ENCODE measurements around the gene ADAMTS12.

Gene ADAMTS12

DNA sequence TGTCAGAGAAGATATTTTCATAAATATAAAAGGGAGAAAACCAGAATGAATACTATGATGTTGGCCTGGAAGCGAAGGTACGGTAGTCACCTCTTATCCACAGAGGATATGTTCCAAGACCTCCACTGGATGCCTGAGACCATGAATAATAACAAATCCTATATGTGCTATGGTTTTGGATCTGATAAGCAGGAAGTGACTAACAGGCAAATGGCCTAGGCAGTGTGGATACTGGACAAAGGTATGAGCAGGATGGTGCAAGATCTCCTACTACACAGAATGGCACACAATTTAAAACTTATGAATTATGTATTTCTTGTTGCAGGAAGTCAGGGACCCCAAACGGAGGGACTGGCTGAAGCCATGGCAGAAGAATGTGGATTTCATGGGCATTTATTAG lies 48.2 kb downstream of the ADAMTS12 start:
- no peaks in the 10 kb centered on the region for H4K20me1 ChIP-seq (ENCODE audit: insufficient read depth, low read length)
- no peak for TF ChIP-seq EZH2phosphoT487 (IDR thresholded peaks at IDR 0.05; ENCODE audit: low read depth)
- TF ChIP-seq, protein P1, sequence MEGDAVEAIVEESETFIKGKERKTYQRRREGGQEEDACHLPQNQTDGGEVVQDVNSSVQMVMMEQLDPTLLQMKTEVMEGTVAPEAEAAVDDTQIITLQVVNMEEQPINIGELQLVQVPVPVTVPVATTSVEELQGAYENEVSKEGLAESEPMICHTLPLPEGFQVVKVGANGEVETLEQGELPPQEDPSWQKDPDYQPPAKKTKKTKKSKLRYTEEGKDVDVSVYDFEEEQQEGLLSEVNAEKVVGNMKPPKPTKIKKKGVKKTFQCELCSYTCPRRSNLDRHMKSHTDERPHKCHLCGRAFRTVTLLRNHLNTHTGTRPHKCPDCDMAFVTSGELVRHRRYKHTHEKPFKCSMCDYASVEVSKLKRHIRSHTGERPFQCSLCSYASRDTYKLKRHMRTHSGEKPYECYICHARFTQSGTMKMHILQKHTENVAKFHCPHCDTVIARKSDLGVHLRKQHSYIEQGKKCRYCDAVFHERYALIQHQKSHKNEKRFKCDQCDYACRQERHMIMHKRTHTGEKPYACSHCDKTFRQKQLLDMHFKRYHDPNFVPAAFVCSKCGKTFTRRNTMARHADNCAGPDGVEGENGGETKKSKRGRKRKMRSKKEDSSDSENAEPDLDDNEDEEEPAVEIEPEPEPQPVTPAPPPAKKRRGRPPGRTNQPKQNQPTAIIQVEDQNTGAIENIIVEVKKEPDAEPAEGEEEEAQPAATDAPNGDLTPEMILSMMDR (IDR thresholded peaks at IDR 0.05; ENCODE audit: low read depth, low read length): no peak
- H3K4me1 ChIP-seq (ENCODE audit: low read length): peaks cover 61% of the 10 kb centered on the region
- H3K27ac ChIP-seq (ENCODE audit: low read length): no peak overlapping the region
- peaks cover 4% of the 10 kb centered on the region for H3K36me3 ChIP-seq (replicated peaks; ENCODE audit: low read depth, low read length)
- H3K9me3 ChIP-seq (ENCODE audit: insufficient read depth, low read length): 0 out of 2 replicates have a peak, but pooled peaks cover 4% of the 10 kb centered on the region
- no peak overlapping the region for H3K4me2 ChIP-seq (ENCODE audit: low read length)
- H2AFZ ChIP-seq (ENCODE audit: low read depth, low read length): no peak overlapping the region
- no peaks in the 10 kb centered on the region for H3K27me3 ChIP-seq (ENCODE audit: low read depth, low read length)
- H3K4me3 ChIP-seq (ENCODE audit: low read length): no peak overlapping the region
- no peaks in the 10 kb centered on the region for H3K79me2 ChIP-seq (ENCODE audit: low read length)
- H3K9ac ChIP-seq (ENCODE audit: low read length): no peak overlapping the region

DNA sequence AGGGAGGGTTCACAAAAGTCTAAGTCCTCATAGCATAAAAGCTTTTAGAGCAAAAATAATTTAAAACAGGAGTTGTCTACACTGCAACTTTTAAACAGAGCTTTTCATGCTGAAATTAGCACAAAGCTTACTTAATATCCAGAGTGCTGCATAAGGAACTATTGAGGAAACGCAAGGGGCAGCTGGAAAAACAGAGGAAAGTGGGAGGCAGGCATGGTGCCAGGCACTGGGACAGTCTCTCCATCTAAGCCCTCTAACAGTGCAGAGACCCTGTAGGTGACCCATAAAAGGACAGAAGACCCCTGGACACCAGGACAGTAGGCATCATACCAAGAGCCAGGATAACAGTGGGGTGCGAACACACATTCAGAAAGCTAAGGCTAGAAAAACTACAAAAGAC lies 49.3 kb downstream of the ADAMTS12 start:
- Histone ChIP-seq H3K4me3 (ENCODE audit: low read length) (no peak overlapping the region), H3K4me2 (ENCODE audit: low read length) (no peak overlapping the region), H3K27ac (ENCODE audit: low read length) (no peak overlapping the region), H2AFZ (ENCODE audit: low read depth, low read length) (no peak overlapping the region), H3K36me3 (replicated peaks; ENCODE audit: low read depth, low read length) (peaks cover 4% of the 10 kb centered on the region), H3K79me2 (ENCODE audit: low read length) (no peaks in the 10 kb centered on the region), H3K9ac (ENCODE audit: low read length) (no peak overlapping the region), H3K4me1 (ENCODE audit: low read length) (peaks cover 50% of the 10 kb centered on the region), H3K9me3 (ENCODE audit: insufficient read depth, low read length) (0 out of 2 replicates have a peak, but pooled peaks cover under 1% of the 10 kb centered on the region), H3K27me3 (ENCODE audit: low read depth, low read length) (no peaks in the 10 kb centered on the region), H4K20me1 (ENCODE audit: insufficient read depth, low read length) (no peaks in the 10 kb centered on the region)
- TF ChIP-seq, protein P1 (IDR thresholded peaks at IDR 0.05; ENCODE audit: low read depth, low read length): no peak
- TF ChIP-seq EZH2phosphoT487 (IDR thresholded peaks at IDR 0.05; ENCODE audit: low read depth): no peak

DNA sequence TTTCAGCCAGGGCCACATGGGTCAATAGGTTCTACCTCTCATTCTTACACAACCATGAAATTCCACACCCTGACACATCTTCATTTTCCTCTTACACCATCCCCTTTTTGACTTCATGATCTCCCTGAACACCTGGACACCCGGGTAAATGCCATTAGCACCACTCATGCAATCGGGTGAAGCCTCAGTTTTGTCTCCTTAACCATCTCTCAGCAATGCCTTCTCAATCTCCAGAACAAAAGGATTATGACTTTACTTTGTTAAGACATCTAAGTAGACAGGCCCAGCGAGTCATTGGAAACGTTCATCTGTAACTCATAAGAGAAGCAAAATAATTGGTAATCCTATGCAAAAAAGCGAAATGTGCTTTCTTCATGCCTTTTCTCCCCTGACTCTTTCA lies 49.9 kb downstream of the ADAMTS12 start:
- Histone ChIP-seq H3K4me2 (ENCODE audit: low read length) (peak overlapping the region; percentile 60), H3K4me3 (ENCODE audit: low read length) (no peak overlapping the region), H3K4me1 (ENCODE audit: low read length) (peaks cover 46% of the 10 kb centered on the region), H3K27me3 (ENCODE audit: low read depth, low read length) (no peaks in the 10 kb centered on the region), H3K79me2 (ENCODE audit: low read length) (no peaks in the 10 kb centered on the region), H4K20me1 (ENCODE audit: insufficient read depth, low read length) (no peaks in the 10 kb centered on the region), H3K27ac (ENCODE audit: low read length) (peak overlapping the region; percentile 66; the same call in 1 of the 2 replicates), H3K9ac (ENCODE audit: low read length) (no peak overlapping the region; the same call in 1 of the 2 replicates), H2AFZ (ENCODE audit: low read depth, low read length) (no peak overlapping the region), H3K9me3 (ENCODE audit: insufficient read depth, low read length) (no peaks in the 10 kb centered on the region), H3K36me3 (replicated peaks; ENCODE audit: low read depth, low read length) (peaks cover 4% of the 10 kb centered on the region)
- TF ChIP-seq, protein P1 (IDR thresholded peaks at IDR 0.05; ENCODE audit: low read depth, low read length): no peak
- no peak for TF ChIP-seq EZH2phosphoT487 (IDR thresholded peaks at IDR 0.05; ENCODE audit: low read depth)

DNA sequence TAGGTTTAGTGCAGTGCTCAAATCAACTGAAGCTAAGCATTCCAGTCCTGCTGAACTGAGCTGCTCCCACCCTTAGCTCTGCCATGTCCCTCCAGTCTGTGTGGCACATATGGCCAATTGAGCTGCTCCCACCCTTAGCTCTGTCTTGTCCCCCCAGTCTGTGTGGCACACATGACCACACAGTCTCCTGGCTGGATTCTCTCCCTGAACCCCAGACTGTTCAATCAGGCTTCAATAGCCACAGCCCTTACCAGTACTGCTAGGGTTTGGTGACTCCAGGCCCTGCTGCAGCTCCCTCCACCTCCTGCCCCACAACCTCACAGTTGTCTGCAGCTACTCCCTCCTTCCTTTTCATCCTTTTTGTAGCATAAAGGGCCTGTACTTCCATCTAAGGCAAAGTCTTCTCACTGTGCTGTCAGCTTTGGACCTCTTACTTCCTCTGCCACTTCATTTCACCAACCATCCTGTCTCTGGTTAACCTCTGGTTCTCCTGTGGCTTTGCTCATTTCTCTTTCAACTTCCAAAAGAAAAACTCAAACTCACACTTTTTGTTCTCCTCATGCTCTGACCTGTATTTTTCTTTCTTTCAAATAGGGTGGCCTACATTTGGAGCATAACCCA lies 50.8 kb downstream of the ADAMTS12 start:
- Histone ChIP-seq H3K27ac (ENCODE audit: low read length) (peak overlapping the region; percentile 66), H3K9ac (ENCODE audit: low read length) (peak overlapping the region; percentile 52; the same call in 1 of the 2 replicates), H3K4me3 (ENCODE audit: low read length) (peak overlapping the region; percentile 21), H4K20me1 (ENCODE audit: insufficient read depth, low read length) (no peaks in the 10 kb centered on the region), H3K4me2 (ENCODE audit: low read length) (peak overlapping the region; percentile 60), H3K4me1 (ENCODE audit: low read length) (peaks cover 41% of the 10 kb centered on the region), H3K79me2 (ENCODE audit: low read length) (no peaks in the 10 kb centered on the region), H3K36me3 (replicated peaks; ENCODE audit: low read depth, low read length) (peaks cover 4% of the 10 kb centered on the region), H3K27me3 (ENCODE audit: low read depth, low read length) (no peaks in the 10 kb centered on the region), H3K9me3 (ENCODE audit: insufficient read depth, low read length) (no peaks in the 10 kb centered on the region), H2AFZ (ENCODE audit: low read depth, low read length) (no peak overlapping the region)
- TF ChIP-seq EZH2phosphoT487 (IDR thresholded peaks at IDR 0.05; ENCODE audit: low read depth): no peak
- TF ChIP-seq, protein P1 (IDR thresholded peaks at IDR 0.05; ENCODE audit: low read depth, low read length): no peak
